ENCODE results near the gene DNAH10. TPM values are rescaled to one million over a fixed set of nuclear protein-coding genes. Genes with fewer than 3 reads are reported as not detected.

The DNAH10 gene
- total and polyA plus RNA-seq, 4 donors = 0.03 to 1.0 TPM; not detected in 2

DNA sequence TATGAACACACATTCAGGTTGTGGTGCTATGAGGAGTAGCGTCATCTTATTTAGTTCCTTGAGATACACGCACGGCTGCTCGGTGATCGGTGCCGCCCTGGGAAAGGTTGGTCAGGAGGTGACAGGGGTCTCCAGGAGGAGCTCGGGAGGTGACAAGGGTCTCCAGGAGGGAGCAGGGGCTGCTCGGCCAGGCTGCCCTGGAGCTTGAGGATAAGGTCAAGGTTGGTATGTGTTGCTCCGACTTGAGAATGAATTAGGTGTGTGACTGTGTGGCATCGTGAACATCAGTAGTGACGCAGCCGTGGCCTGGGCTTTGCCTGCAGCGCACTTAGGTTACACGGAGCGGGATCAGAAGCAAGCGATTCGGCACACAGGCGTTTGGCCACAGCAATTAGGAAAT is 174.4 kb downstream of the DNAH10 start:
- Histone ChIP-seq H3K4me1 (ENCODE audit: control insufficient read depth in 1 of 2, insufficient read depth in 2 of 2, low read length in 2 of 2) (no peaks in the 10 kb centered on the region), H3K27me3 (ENCODE audit: control insufficient read depth in 1 of 2, insufficient read depth in 2 of 2, low read length in 1 of 2) (no peaks in the 10 kb centered on the region), H3K27ac (ENCODE audit: low read depth in 1 of 2, low read length in 2 of 2) (no peak overlapping the region), H3K36me3 (ENCODE audit: control insufficient read depth in 1 of 2, insufficient read depth in 2 of 2, low read length in 1 of 2) (peaks cover 0 to 5% of the 10 kb centered on the region in 2 donors), H3K4me3 (ENCODE audit: low read length in 2 of 2) (no peak overlapping the region), H3K9me3 (ENCODE audit: control insufficient read depth, low read length) (peaks cover 1% of the 10 kb centered on the region)
- ATAC-seq (ENCODE audit: low FRiP score) = no peak
- intact Hi-C loops (cut with DNase I) = no loop called here
- DNase-seq = no peak
- 95% methylated on average over 18 of the region's 18 CpGs for WGBS, 2 donors

DNA sequence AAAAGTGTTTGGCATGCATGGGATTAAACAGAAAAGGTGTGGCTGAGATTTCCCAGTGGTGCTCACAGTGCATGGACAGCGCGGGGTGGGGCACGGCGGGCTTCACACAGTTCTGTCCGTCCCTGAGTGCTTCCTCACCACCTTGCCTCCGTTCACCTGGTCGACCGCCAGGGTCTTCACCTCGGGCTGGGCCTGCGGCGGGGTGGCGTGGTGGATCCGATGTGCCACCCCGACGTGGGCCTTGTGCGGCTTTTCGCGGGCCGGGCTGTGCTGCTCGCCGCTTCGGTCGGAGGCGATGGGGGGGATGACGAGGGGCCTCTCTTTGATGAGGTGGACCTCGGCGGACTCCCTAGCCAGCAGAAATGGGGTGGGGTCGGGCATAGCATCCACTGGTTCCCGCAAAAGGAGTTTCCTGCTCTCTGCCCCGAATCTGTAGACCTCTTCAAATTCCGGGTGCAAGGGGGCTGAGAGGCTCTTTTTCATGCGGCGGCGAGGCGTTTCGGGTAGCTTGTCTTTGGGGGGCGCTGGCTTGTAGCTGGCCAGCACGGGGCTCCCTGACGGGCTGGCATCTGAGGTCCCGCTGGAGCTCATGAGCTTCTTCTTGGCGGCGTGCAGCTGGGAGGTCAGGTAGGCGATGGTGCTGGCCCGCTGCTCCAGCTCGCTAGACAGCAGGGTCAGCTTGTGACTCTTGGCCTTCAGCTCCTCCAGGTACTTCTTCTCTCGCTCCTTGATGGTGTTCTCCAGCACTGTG is 175.0 kb downstream of the DNAH10 start:
- H3K4me3 ChIP-seq (ENCODE audit: low read length in 2 of 2) = no peak overlapping the region
- intact Hi-C loops (cut with DNase I) = no loop called here
- no peak for ATAC-seq (ENCODE audit: low FRiP score)
- DNase-seq = no peak
- H3K36me3 ChIP-seq (ENCODE audit: control insufficient read depth in 1 of 2, insufficient read depth in 2 of 2, low read length in 1 of 2) = peaks cover 0 to 5% of the 10 kb centered on the region in 2 donors
- WGBS, 2 donors = 97% methylated on average over 46 of the region's 46 CpGs
- H3K9me3 ChIP-seq (ENCODE audit: control insufficient read depth, low read length) = peaks cover 1% of the 10 kb centered on the region
- no peaks in the 10 kb centered on the region for H3K4me1 ChIP-seq (ENCODE audit: control insufficient read depth in 1 of 2, insufficient read depth in 2 of 2, low read length in 2 of 2)
- no peak overlapping the region for H3K27ac ChIP-seq (ENCODE audit: low read depth in 1 of 2, low read length in 2 of 2)
- H3K27me3 ChIP-seq (ENCODE audit: control insufficient read depth in 1 of 2, insufficient read depth in 2 of 2, low read length in 1 of 2) = no peaks in the 10 kb centered on the region

DNA sequence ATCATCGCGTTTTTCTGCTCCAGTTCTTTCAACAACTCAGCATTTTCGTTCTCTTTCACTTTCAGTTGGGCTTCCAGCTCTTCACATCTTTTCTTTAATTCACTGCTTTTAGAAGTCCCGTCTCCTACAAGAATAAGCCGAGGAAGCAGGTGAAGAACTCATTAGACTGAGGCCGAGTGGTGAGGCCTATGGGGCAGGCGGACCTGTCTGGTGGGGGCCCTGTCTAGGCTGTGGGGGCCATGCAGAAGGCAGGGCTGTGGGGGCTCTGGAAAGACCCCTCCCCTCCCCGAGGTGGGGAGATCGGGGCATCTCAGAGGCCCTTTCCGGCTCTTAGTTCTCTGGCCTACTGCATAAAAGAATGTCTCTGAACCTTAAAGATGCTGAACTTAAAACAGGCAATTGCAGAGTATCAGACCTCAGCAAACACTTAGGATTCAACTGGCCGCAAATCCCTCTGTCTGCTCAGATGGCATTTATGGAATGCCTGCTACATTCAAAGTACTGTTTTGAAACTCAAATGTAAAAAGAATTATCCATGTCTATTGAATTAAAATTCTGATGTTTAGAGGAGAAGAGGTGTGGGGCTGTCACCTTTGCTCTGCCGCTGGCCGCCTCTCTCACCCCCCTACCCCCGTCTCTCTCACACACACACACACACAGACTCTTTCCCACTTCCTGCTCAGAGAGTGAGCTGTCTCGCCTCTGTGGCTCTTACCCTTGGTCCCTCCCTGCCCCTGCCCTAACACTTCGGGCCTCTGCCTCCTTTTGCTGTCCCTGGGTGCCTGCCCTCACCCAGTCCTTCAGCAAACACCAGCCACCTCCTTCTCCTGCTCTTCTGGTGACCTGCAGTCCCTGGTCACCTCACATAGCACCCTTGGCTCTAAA is 175.8 kb downstream of the DNAH10 start:
- intact Hi-C loops (cut with DNase I) = no loop called here
- WGBS, 2 donors = 73 to 81% methylated on average over 16 of the region's 16 CpGs
- Histone ChIP-seq H3K4me3 (ENCODE audit: low read length in 2 of 2) (no peak overlapping the region), H3K27ac (ENCODE audit: low read depth in 1 of 2, low read length in 2 of 2) (no peak overlapping the region), H3K27me3 (ENCODE audit: control insufficient read depth in 1 of 2, insufficient read depth in 2 of 2, low read length in 1 of 2) (no peaks in the 10 kb centered on the region), H3K9me3 (ENCODE audit: control insufficient read depth, low read length) (peaks cover 1% of the 10 kb centered on the region), H3K36me3 (ENCODE audit: control insufficient read depth in 1 of 2, insufficient read depth in 2 of 2, low read length in 1 of 2) (peaks cover 0 to 5% of the 10 kb centered on the region in 2 donors), H3K4me1 (ENCODE audit: control insufficient read depth in 1 of 2, insufficient read depth in 2 of 2, low read length in 2 of 2) (no peaks in the 10 kb centered on the region)
- DNase-seq (no peak), ATAC-seq (ENCODE audit: low FRiP score) (no peak)

DNA sequence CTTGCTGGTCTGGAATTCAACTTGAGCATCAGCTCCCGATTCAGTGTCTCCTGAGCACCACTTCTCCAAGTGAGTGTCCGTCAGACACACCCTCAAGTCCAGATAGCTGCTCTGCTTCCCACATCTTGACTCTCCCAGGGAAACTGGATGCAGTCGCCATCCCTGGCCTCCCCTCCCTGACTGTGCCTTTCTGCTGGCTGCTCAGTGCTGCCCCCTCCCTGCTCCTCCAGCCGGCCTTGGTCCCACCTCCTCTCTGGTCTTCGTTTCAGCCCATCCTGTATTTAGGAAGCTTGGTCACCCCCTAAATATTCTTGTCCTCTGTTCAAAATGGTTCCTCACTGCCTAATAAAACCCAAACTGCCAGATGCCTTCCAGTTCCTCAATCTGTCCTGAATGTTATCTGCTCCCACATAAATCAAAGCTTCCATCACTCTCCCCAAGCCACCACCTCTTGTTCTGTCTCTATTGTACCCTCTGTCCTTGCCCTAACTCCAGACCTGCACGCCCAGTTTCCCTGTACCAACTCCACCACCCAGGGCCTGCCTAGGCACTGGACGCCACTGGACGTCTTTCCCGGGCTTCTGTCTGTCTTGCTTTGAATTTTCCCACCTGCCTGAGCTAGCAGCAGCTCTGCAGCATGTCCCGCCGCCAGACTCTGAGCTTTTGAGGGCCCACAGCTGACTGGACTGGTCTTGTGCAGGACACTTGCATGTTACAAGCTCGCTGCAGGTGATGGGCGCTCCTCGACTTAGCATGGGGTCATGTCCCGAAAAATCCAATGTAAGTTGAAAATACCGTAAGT is 176.8 kb downstream of the DNAH10 start:
- Histone ChIP-seq H3K27ac (ENCODE audit: low read depth in 1 of 2, low read length in 2 of 2) (no peak overlapping the region), H3K4me3 (ENCODE audit: low read length in 2 of 2) (no peak overlapping the region), H3K4me1 (ENCODE audit: control insufficient read depth in 1 of 2, insufficient read depth in 2 of 2, low read length in 2 of 2) (no peaks in the 10 kb centered on the region), H3K9me3 (ENCODE audit: control insufficient read depth, low read length) (no peaks in the 10 kb centered on the region), H3K27me3 (ENCODE audit: control insufficient read depth in 1 of 2, insufficient read depth in 2 of 2, low read length in 1 of 2) (no peaks in the 10 kb centered on the region), H3K36me3 (ENCODE audit: control insufficient read depth in 1 of 2, insufficient read depth in 2 of 2, low read length in 1 of 2) (peaks cover 0 to 5% of the 10 kb centered on the region in 2 donors)
- 88 to 89% methylated on average over 16 of the region's 16 CpGs for WGBS, 2 donors
- DNase-seq (no peak), ATAC-seq (ENCODE audit: low FRiP score) (no peak)
- intact Hi-C loops (cut with DNase I) = no loop called here

DNA sequence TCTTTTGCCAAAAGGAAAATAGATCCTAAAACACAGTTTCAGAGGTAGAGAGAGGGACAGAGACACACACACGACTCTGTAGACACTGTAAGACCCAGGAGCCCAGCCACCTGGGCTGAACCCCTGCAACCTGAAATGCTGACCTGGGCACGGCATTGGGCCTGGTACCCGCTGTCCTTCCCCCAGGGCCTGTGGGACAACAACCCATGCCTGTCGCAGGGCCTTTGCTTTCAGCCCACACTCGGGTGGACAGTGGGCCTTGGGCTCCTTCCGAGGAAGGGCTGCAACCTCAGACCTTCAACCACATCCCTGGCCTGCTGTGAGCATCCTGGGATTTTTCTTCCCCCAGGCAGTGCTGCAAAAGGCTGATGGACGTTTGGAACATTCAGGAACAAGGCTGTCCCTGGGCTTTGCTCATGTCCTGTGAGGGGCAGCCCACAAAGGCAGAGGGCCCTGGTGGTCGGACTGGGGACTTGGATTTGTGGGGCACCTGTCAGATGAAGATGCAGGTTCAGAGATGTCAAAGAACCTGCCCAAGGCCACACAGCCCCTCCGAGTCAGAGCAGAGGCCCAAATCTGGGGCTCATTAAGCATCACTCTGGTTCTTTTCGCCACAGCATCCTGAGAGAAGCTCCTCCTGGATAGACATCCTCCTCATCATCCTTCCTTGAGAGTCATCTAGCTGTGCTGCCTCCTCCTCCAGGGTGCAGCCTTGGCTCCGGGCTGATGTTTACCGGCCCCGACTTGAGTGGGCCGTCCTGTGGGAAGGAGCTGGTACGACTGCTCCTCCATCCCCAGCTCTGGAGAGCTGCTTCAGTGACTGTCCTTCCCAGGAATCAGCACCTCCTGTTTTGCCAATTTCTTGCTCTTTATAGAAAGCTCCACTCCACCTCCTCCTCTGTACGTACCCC is 177.9 kb downstream of the DNAH10 start:
- WGBS, 2 donors = 91 to 92% methylated on average over 16 of the region's 16 CpGs

GRCh38 chr12:123940627-123940966 is 178.5 kb downstream of the DNAH10 start:
- no peak for DNase-seq
- H3K27ac ChIP-seq (ENCODE audit: low read depth in 1 of 2, low read length in 2 of 2) = no peak overlapping the region

More for the DNA sequence above, 177.9 kb downstream of the DNAH10 start:
- Histone ChIP-seq H3K4me1 (ENCODE audit: control insufficient read depth in 1 of 2, insufficient read depth in 2 of 2, low read length in 2 of 2) (no peaks in the 10 kb centered on the region), H3K4me3 (ENCODE audit: low read length in 2 of 2) (no peak overlapping the region), H3K27ac (ENCODE audit: low read depth in 1 of 2, low read length in 2 of 2) (no peak overlapping the region), H3K36me3 (ENCODE audit: control insufficient read depth in 1 of 2, insufficient read depth in 2 of 2, low read length in 1 of 2) (peaks cover 0 to 4% of the 10 kb centered on the region in 2 donors), H3K9me3 (ENCODE audit: control insufficient read depth, low read length) (no peaks in the 10 kb centered on the region), H3K27me3 (ENCODE audit: control insufficient read depth in 1 of 2, insufficient read depth in 2 of 2, low read length in 1 of 2) (no peaks in the 10 kb centered on the region)
- intact Hi-C loops (cut with DNase I) = no loop called here
- no peak for ATAC-seq (ENCODE audit: low FRiP score)
- no peak for DNase-seq

DNA sequence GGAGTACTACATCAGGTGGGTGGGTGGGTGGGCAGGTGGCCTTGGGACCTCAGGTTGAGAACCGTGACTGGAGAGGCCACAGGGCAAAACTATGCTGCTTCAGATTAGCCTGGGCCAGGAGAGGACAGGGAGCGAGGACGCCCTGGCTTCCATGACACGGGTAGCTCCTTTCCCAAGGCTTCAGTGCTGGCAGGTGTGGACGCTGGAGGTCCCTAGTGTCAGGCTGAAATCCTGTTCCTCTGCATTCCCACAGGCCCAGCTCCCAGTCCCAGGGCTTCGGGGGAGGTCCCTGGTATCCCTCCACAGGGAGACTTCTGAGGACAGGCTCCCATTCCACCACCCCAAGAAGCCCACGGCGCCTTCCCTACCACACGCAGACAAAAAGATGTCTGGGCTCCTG is 178.9 kb downstream of the DNAH10 start:
- no peaks in the 10 kb centered on the region for H3K27me3 ChIP-seq (ENCODE audit: control insufficient read depth in 1 of 2, insufficient read depth in 2 of 2, low read length in 1 of 2)
- H3K4me3 ChIP-seq (ENCODE audit: low read length in 2 of 2) = no peak overlapping the region
- 97 to 98% methylated on average over 9 of the region's 9 CpGs for WGBS, 2 donors
- H3K36me3 ChIP-seq (ENCODE audit: control insufficient read depth in 1 of 2, insufficient read depth in 2 of 2, low read length in 1 of 2) = peaks cover 0 to 5% of the 10 kb centered on the region in 2 donors
- DNase-seq (no peak), ATAC-seq (ENCODE audit: low FRiP score) (no peak)
- no peaks in the 10 kb centered on the region for H3K9me3 ChIP-seq (ENCODE audit: control insufficient read depth, low read length)
- no peak overlapping the region for H3K27ac ChIP-seq (ENCODE audit: low read depth in 1 of 2, low read length in 2 of 2)
- intact Hi-C loops (cut with DNase I) = no loop called here
- no peaks in the 10 kb centered on the region for H3K4me1 ChIP-seq (ENCODE audit: control insufficient read depth in 1 of 2, insufficient read depth in 2 of 2, low read length in 2 of 2)

More at GRCh38 chr12:123940627-123940966, 178.5 kb downstream of the DNAH10 start:
- WGBS, 2 donors = 94 to 97% methylated on average over 9 of the region's 9 CpGs
- Histone ChIP-seq H3K36me3 (ENCODE audit: control insufficient read depth in 1 of 2, insufficient read depth in 2 of 2, low read length in 1 of 2) (peaks cover 0 to 5% of the 10 kb centered on the region in 2 donors), H3K27me3 (ENCODE audit: control insufficient read depth in 1 of 2, insufficient read depth in 2 of 2, low read length in 1 of 2) (no peaks in the 10 kb centered on the region), H3K4me1 (ENCODE audit: control insufficient read depth in 1 of 2, insufficient read depth in 2 of 2, low read length in 2 of 2) (no peaks in the 10 kb centered on the region), H3K9me3 (ENCODE audit: control insufficient read depth, low read length) (no peaks in the 10 kb centered on the region), H3K4me3 (ENCODE audit: low read length in 2 of 2) (no peak overlapping the region)
- ATAC-seq (ENCODE audit: low FRiP score) = no peak
- intact Hi-C loops (cut with DNase I) = no loop called here

Measured in aorta (tissue), 5 donors.